ENCODE data around the gene KRTAP5-6. TPM values are rescaled to one million over a fixed set of nuclear protein-coding genes. Genes with fewer than 3 reads are reported as not detected.

The KRTAP5-6 gene
- polyA plus RNA-seq, 2 of the 4 experiments (the other 2 are of a cell fraction), result not detected

- Histone ChIP-seq H3K9me3 (no peaks in the 10 kb centered on the region), H3K4me3 (no peak overlapping the region), H3K27ac (peak overlapping the region in 1 of 2 experiments; percentile 63; a peak in 3 of 6 replicates), H3K4me1 (no peaks in the 10 kb centered on the region; the same call in 2 of the 3 replicates), H3K4me2 (no peak overlapping the region)
- WGBS (ENCODE audit: missing lambda C conversion rate), result 82% methylated on average over 21 of the region's 21 CpGs
- CTCF ChIA-PET, result interaction anchor here (0.7 to 12.2 kb wide), 23 partner anchors 15 to 540 kb away, joined by 3 to 350 read pairs (median 15); partner anchors contain the start of genes INS and SYT8
- ATAC-seq (no peak), DNase-seq (ENCODE audit: low read depth in 1 of 2, low spot score in 1 of 2) (no peak), FAIRE-seq (no peak)
- POLR2A ChIA-PET, result no interaction called here
- no peak for TF ChIP-seq PBX3 (IDR thresholded peaks at IDR 0.05)
Observed at GRCh38 chr11:1654388-1655167, 42.4 kb upstream of the KRTAP5-6 start.

- Histone ChIP-seq H3K27ac (peak overlapping the region in 1 of 2 experiments; percentile 63; a peak in 3 of 6 replicates), H3K4me3 (no peak overlapping the region), H3K9me3 (no peaks in the 10 kb centered on the region), H3K4me2 (no peak overlapping the region), H3K4me1 (no peaks in the 10 kb centered on the region; the same call in 2 of the 3 replicates)
- ATAC-seq (no peak), FAIRE-seq (no peak), DNase-seq (ENCODE audit: low read depth in 1 of 2, low spot score in 1 of 2) (no peak)
- WGBS (ENCODE audit: missing lambda C conversion rate), result 69% methylated on average over 15 of the region's 26 CpGs
- ChIA-PET POLR2A (no interaction called here), CTCF (interaction anchor here (1.0 to 12.2 kb wide), 11 partner anchors 16 to 539 kb away, joined by 3 to 350 read pairs (median 26); partner anchors contain the start of genes INS and SYT8)
- no peak for TF ChIP-seq CBX8 (IDR thresholded peaks at IDR 0.05)
- TF ChIP-seq ELK1 (IDR thresholded peaks at IDR 0.05; ENCODE audit: low read depth, low read length), result no peak
- no peak for TF ChIP-seq JUN (IDR thresholded peaks at IDR 0.05)
- TF ChIP-seq RFX5 (IDR thresholded peaks at IDR 0.05), result no peak
- TF ChIP-seq ESRRA (IDR thresholded peaks at IDR 0.05; ENCODE audit: borderline replicate concordance, low read length), result no peak
- TF ChIP-seq HOXB5 (CRISPR knock-in tag; IDR thresholded peaks at IDR 0.05), result no peak
Observed at GRCh38 chr11:1655168-1656060, 41.6 kb upstream of the KRTAP5-6 start.

GRCh38 chr11:1656061-1656441, 40.9 kb upstream of the KRTAP5-6 start:
- no peaks in the 10 kb centered on the region for H3K9me3 ChIP-seq
- TF ChIP-seq RFX5 (IDR thresholded peaks at IDR 0.05), result no peak
- TF ChIP-seq SMC3 (IDR thresholded peaks at IDR 0.05), result no peak
- TF ChIP-seq ZC3H11A (IDR thresholded peaks at IDR 0.05), result no peak
- no peak for TF ChIP-seq CHD4 (IDR thresholded peaks at IDR 0.05; ENCODE audit: borderline replicate concordance)
- no peak for TF ChIP-seq NFE2L2 (conservative IDR thresholded peaks at IDR 0.05; ENCODE audit: low read length)
- no peak for TF ChIP-seq MAZ (IDR thresholded peaks at IDR 0.05; ENCODE audit: borderline replicate concordance, low read depth, low read length)
- no peak for TF ChIP-seq PHF8 (IDR thresholded peaks at IDR 0.05; ENCODE audit: borderline replicate concordance, low read depth)
- no peak for TF ChIP-seq JUNB (IDR thresholded peaks at IDR 0.05)
- no peak for TF ChIP-seq KDM5A (IDR thresholded peaks at IDR 0.05)
- TF ChIP-seq JUN (IDR thresholded peaks at IDR 0.05), result no peak
- TF ChIP-seq HOXB5 (CRISPR knock-in tag; IDR thresholded peaks at IDR 0.05), result no peak
- TF ChIP-seq CHD2 (IDR thresholded peaks at IDR 0.05; ENCODE audit: low read length, partially characterized antibody), result no peak
- H3K27ac ChIP-seq, result no peak overlapping the region
- ATAC-seq (no peak), FAIRE-seq (no peak), DNase-seq (ENCODE audit: low read depth in 1 of 2, low spot score in 1 of 2) (no peak)
- whole genome bisulfite sequencing (ENCODE audit: missing lambda C conversion rate), result 49% methylated on average over 6 of the region's 9 CpGs
- no peak overlapping the region for H3K4me3 ChIP-seq
- no peak overlapping the region for H3K4me2 ChIP-seq
- ChIA-PET POLR2A (no interaction called here), CTCF (interaction anchor here (4.5 to 12.2 kb wide), 4 partner anchors 17 to 498 kb away, joined by 57 to 350 read pairs (median 128); partner anchors contain the start of genes INS and SYT8)
- H3K4me1 ChIP-seq, result no peaks in the 10 kb centered on the region; the same call in 2 of the 3 replicates

Data from A549 (cell line).